ENCODE measurements around the gene BCL6. TPM values are rescaled to one million over a fixed set of nuclear protein-coding genes. Genes with fewer than 3 reads are reported as not detected.
A peak's percentile ranks its signal among the peaks of the same experiment; 100 is the strongest.

The BCL6 gene
- total RNA-seq, 1 donor: 40.2 TPM

DNA sequence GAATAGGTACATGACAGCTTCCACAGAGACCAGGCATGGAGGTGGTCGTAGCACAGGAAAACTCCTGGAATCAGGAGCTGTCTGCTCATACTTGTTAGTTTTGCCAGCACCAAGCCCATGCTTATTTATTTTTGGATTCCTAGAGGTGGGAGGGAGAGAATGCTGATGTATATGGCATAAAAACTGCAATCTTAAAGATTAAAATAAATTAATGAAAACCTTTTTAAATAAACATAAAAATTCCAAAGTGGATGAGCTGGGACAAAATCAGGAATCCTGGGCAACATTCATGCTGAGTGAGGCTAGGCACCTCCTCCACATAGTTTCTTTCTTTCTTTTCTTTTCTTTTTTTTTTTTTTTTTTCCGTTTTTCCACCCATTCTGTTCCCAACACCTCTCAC, 14.3 kb upstream of the BCL6 start:
- Histone ChIP-seq H3K9me3 (ENCODE audit: low read depth, low read length) (no peaks in the 10 kb centered on the region), H3K4me2 (ENCODE audit: insufficient read depth, low read length) (no peak overlapping the region), H3K27ac (ENCODE audit: low read depth, low read length) (no peak overlapping the region), H3K4me1 (ENCODE audit: insufficient read depth, low read length) (no peaks in the 10 kb centered on the region), H3K4me3 (ENCODE audit: insufficient read depth, low read length) (no peak overlapping the region), H2AFZ (ENCODE audit: low read length) (no peak overlapping the region), H3K36me3 (ENCODE audit: insufficient read depth, low read length) (no peaks in the 10 kb centered on the region), H4K20me1 (ENCODE audit: insufficient read depth, low read length) (no peaks in the 10 kb centered on the region), H3K27me3 (ENCODE audit: insufficient read depth, low read length) (no peaks in the 10 kb centered on the region), H3K79me2 (ENCODE audit: insufficient read depth, low read length) (no peaks in the 10 kb centered on the region)
- TF ChIP-seq, protein P1, sequence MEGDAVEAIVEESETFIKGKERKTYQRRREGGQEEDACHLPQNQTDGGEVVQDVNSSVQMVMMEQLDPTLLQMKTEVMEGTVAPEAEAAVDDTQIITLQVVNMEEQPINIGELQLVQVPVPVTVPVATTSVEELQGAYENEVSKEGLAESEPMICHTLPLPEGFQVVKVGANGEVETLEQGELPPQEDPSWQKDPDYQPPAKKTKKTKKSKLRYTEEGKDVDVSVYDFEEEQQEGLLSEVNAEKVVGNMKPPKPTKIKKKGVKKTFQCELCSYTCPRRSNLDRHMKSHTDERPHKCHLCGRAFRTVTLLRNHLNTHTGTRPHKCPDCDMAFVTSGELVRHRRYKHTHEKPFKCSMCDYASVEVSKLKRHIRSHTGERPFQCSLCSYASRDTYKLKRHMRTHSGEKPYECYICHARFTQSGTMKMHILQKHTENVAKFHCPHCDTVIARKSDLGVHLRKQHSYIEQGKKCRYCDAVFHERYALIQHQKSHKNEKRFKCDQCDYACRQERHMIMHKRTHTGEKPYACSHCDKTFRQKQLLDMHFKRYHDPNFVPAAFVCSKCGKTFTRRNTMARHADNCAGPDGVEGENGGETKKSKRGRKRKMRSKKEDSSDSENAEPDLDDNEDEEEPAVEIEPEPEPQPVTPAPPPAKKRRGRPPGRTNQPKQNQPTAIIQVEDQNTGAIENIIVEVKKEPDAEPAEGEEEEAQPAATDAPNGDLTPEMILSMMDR (IDR thresholded peaks at IDR 0.05; ENCODE audit: extremely low read depth, low read depth, low read length): no peak
- no peak for DNase-seq (ENCODE audit: insufficient read length, low spot score, missing footprints)

DNA sequence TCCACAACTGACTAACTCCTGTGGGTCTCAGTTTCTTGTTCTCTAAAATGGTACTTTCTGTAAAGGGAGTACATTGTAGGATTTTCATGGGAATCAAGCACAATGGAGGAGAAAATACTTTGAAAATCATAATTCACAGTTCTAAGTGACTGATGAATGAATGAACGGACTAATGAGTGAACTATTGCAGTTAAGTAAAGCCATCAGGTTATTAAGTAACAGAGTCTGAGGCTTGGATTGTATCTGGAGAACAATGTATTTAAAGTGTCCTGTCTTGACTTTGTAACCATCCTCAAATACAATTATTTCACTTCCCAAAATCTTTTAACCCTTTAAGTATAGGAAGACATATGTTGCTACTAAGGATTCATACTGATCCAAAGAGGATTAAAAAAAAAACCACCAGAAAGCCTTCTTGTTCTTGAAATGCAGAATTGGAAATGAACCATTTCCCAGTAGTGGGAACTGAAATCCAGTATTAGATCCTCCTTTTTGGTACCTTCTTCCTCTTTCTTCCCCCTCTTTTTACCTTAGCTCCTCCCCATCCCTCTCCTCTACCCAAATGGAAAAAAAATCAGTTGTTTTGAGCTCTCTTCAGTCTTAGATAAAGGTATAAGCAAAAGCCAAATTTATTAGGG, 13.2 kb upstream of the BCL6 start:
- Histone ChIP-seq H3K27me3 (ENCODE audit: insufficient read depth, low read length) (no peaks in the 10 kb centered on the region), H3K4me3 (ENCODE audit: insufficient read depth, low read length) (no peak overlapping the region), H3K9me3 (ENCODE audit: low read depth, low read length) (no peaks in the 10 kb centered on the region), H4K20me1 (ENCODE audit: insufficient read depth, low read length) (no peaks in the 10 kb centered on the region), H3K4me1 (ENCODE audit: insufficient read depth, low read length) (no peaks in the 10 kb centered on the region), H3K79me2 (ENCODE audit: insufficient read depth, low read length) (no peaks in the 10 kb centered on the region), H2AFZ (ENCODE audit: low read length) (no peak overlapping the region), H3K4me2 (ENCODE audit: insufficient read depth, low read length) (no peak overlapping the region), H3K27ac (ENCODE audit: low read depth, low read length) (no peak overlapping the region), H3K36me3 (ENCODE audit: insufficient read depth, low read length) (no peaks in the 10 kb centered on the region)
- no peak for DNase-seq (ENCODE audit: insufficient read length, low spot score, missing footprints)
- TF ChIP-seq, protein P1 (IDR thresholded peaks at IDR 0.05; ENCODE audit: extremely low read depth, low read depth, low read length): no peak

DNA sequence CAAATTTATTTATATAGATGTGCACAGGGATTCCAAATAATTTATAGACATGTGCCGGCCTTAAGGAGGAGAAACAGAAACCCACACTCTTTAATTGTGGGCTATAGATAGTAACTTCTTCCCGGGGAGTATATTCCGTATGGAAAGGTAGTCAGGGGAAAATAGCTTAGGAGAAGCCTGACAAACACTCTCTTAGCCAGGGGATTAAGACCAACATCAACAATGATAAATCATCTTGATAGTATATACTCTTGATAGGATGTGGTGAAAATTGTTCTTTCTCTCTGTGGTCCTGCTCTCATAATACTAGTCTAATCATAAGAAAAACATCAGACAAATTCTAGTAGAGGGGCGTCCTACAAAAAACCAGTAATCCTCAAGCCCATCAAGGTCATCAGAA, 8.2 kb upstream of the BCL6 start:
- DNase-seq (ENCODE audit: insufficient read length, low spot score, missing footprints): no peak
- no peaks in the 10 kb centered on the region for H3K36me3 ChIP-seq (ENCODE audit: insufficient read depth, low read length)
- H3K4me3 ChIP-seq (ENCODE audit: insufficient read depth, low read length): no peak overlapping the region
- no peak overlapping the region for H3K4me2 ChIP-seq (ENCODE audit: insufficient read depth, low read length)
- H3K9me3 ChIP-seq (ENCODE audit: low read depth, low read length): no peaks in the 10 kb centered on the region
- H3K79me2 ChIP-seq (ENCODE audit: insufficient read depth, low read length): no peaks in the 10 kb centered on the region
- no peaks in the 10 kb centered on the region for H3K27me3 ChIP-seq (ENCODE audit: insufficient read depth, low read length)
- no peak overlapping the region for H3K27ac ChIP-seq (ENCODE audit: low read depth, low read length)
- TF ChIP-seq, protein P1 (IDR thresholded peaks at IDR 0.05; ENCODE audit: extremely low read depth, low read depth, low read length): no peak
- no peaks in the 10 kb centered on the region for H3K4me1 ChIP-seq (ENCODE audit: insufficient read depth, low read length)
- no peak overlapping the region for H2AFZ ChIP-seq (ENCODE audit: low read length)
- H4K20me1 ChIP-seq (ENCODE audit: insufficient read depth, low read length): no peaks in the 10 kb centered on the region

DNA sequence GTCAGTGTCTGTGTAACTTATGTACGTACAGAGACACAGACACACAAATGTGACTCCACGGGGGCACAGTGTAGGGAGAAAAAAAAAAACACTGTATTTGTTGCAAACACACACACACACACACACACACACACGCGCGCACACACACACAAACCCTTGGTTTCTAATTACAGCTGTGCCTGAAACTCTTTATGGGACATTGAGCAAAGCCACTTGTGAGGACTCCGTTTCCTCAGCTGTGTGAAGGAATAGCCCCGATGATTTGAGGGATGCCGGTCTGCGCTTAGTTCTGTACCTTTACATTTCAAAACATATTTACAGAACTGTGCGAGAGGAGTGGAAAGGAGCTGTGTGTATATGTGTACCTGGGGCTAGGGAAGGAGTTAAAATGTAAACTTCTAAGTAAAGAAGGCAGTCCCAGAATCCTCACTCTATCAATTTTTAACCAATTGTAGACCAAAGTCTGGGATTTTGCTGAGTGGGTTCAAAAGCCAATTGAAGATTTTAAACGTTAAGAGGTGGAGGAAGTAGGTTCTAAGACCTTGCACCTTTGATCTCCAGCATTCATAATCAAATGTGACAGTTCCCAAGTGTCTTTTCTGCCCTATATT, 5.3 kb upstream of the BCL6 start:
- Histone ChIP-seq H2AFZ (ENCODE audit: low read length) (peak overlapping the region; percentile 45), H3K4me3 (ENCODE audit: insufficient read depth, low read length) (peak overlapping the region; percentile 48)

More for the DNA sequence above, 5.3 kb upstream of the BCL6 start:
- H3K36me3 ChIP-seq (ENCODE audit: insufficient read depth, low read length): no peaks in the 10 kb centered on the region
- H3K27ac ChIP-seq (ENCODE audit: low read depth, low read length): no peak overlapping the region
- peak overlapping the region; percentile 60 for H3K4me2 ChIP-seq (ENCODE audit: insufficient read depth, low read length)
- H3K9me3 ChIP-seq (ENCODE audit: low read depth, low read length): no peaks in the 10 kb centered on the region
- DNase-seq (ENCODE audit: insufficient read length, low spot score, missing footprints): no peak
- TF ChIP-seq, protein P1 (IDR thresholded peaks at IDR 0.05; ENCODE audit: extremely low read depth, low read depth, low read length): no peak
- no peaks in the 10 kb centered on the region for H4K20me1 ChIP-seq (ENCODE audit: insufficient read depth, low read length)
- no peaks in the 10 kb centered on the region for H3K79me2 ChIP-seq (ENCODE audit: insufficient read depth, low read length)
- peaks cover 14% of the 10 kb centered on the region for H3K4me1 ChIP-seq (ENCODE audit: insufficient read depth, low read length)
- no peaks in the 10 kb centered on the region for H3K27me3 ChIP-seq (ENCODE audit: insufficient read depth, low read length)

Data from osteoblast (primary cell).